AG04450 (cell line): ENCODE measurements around the gene RBM48. TPM values are rescaled to one million over a fixed set of nuclear protein-coding genes. Genes with fewer than 3 reads are reported as not detected.

ENCODE experiments used
- CTCF ChIA-PET: fragments of 300-600, 350-600 bp; formaldehyde crosslinking; extraction: SDS; loops from one replicate; lab custom pipeline; 2022; ENCODE audit warnings: antibody characterized with exemption, inconsistent platforms; lab: Charles Lee
- POLR2A ChIA-PET: fragments of 350-600 bp; formaldehyde crosslinking; extraction: SDS; loops from one replicate; lab custom pipeline; 2021; ENCODE audit warnings: antibody characterized with exemption, inconsistent platforms; lab: Yijun Ruan, JAX
- DNase-seq: peaks from one replicate; pipeline ENCODE4 v3.0.0-alpha.2; 2011; ENCODE audit warnings: low read depth, low spot score
- H3K27ac ChIP-seq: one replicate; pipeline ENCODE4 v1.5.1; 2012; ENCODE audit warnings: low read depth, low read length, control low read depth
- H3K27me3 ChIP-seq: one replicate; pipeline ENCODE4 v1.6.0; 2012; ENCODE audit warnings: low read length; ENCODE audit not compliant: control insufficient read depth, insufficient read depth
- H3K4me3 ChIP-seq: 2 replicates; pipeline ENCODE4 v1.5.1; 2011; ENCODE audit warnings: mild to moderate bottlenecking, low read depth, low read length, control low read depth
- H3K9me3 ChIP-seq: 2 replicates; pipeline ENCODE4 v1.5.1; 2012; ENCODE audit warnings: low read length; ENCODE audit not compliant: control insufficient read depth, insufficient read depth
- CTCF ChIP-seq: IDR thresholded peaks from 2 replicates; pipeline ENCODE4 v1.5.1; 2011; ENCODE audit warnings: low read depth, low read length, control low read depth, inconsistent platforms
- polyA plus RNA-seq: library from polyadenylated mRNA; depleted of rRNA; stranded (reverse); fragments of >200 nt; gene quantifications from 2 replicates; pipeline ENCODE4 v1.2.3, GENCODE V29; 2011

The RBM48 gene
- polyA plus RNA-seq, 1 experiment: 7.3 TPM

- ChIA-PET CTCF (no interaction called here), POLR2A (no interaction called here)
- no peak for TF ChIP-seq CTCF
- no peak for DNase-seq
- H3K4me3 ChIP-seq: no peak overlapping the region
- H3K27me3 ChIP-seq: no peaks in the 10 kb centered on the region
- H3K27ac ChIP-seq: no peak overlapping the region
- no peaks in the 10 kb centered on the region; the same call in 1 of the 2 replicates for H3K9me3 ChIP-seq
Observed at GRCh38 chr7:92546856-92547497, 18.4 kb downstream of the RBM48 start.

- no peak for TF ChIP-seq CTCF
- ChIA-PET CTCF (no interaction called here), POLR2A (no interaction called here)
- no peaks in the 10 kb centered on the region; the same call in 1 of the 2 replicates for H3K9me3 ChIP-seq
- DNase-seq: no peak
- no peaks in the 10 kb centered on the region for H3K27me3 ChIP-seq
- H3K27ac ChIP-seq: no peak overlapping the region
- no peak overlapping the region for H3K4me3 ChIP-seq
Observed at GRCh38 chr7:92547579-92547978, 19.0 kb downstream of the RBM48 start.

GRCh38 chr7:92550194-92550593, 21.6 kb downstream of the RBM48 start:
- TF ChIP-seq CTCF: no peak
- POLR2A ChIA-PET: no interaction called here
- H3K27ac ChIP-seq: no peak overlapping the region
- H3K27me3 ChIP-seq: no peaks in the 10 kb centered on the region
- no peak overlapping the region for H3K4me3 ChIP-seq
- DNase-seq: no peak
- CTCF ChIA-PET: interaction anchor here (1.7 kb wide), 1 partner anchor 22 kb away, joined by 8 read pairs; the partner anchor contains the start of genes PEX1 and RBM48
- H3K9me3 ChIP-seq: no peaks in the 10 kb centered on the region; the same call in 1 of the 2 replicates

- CTCF ChIA-PET: no interaction called here
- POLR2A ChIA-PET: no interaction called here
Observed at GRCh38 chr7:92557249-92557648, 28.7 kb downstream of the RBM48 start.

More at GRCh38 chr7:92557249-92557648, 28.7 kb downstream of the RBM48 start:
- H3K27me3 ChIP-seq: no peaks in the 10 kb centered on the region
- TF ChIP-seq CTCF: no peak
- no peaks in the 10 kb centered on the region for H3K9me3 ChIP-seq
- DNase-seq: no peak
- no peak overlapping the region for H3K27ac ChIP-seq
- H3K4me3 ChIP-seq: no peak overlapping the region
